HEK293T (cell line): ENCODE measurements around the gene ANXA11.

Experiments
- ARNT ChIP-seq: fragments of 450-650 bp; IDR thresholded peaks from 2 replicates; pipeline ENCODE4 v1.6.1; 2017; ENCODE audit warnings: mild to moderate bottlenecking
- BHLHE40 ChIP-seq: fragments of 450-650 bp; IDR thresholded peaks from 2 replicates; pipeline ENCODE4 v1.6.1; 2016; ENCODE audit warnings: mild to moderate bottlenecking, moderate library complexity, borderline replicate concordance
- CTBP1 ChIP-seq: fragments of 450-650 bp; IDR thresholded peaks from 2 replicates; pipeline ENCODE4 v1.6.1; 2016; ENCODE audit warnings: borderline replicate concordance
- ELF4 ChIP-seq: fragments of 450-650 bp; IDR thresholded peaks from 2 replicates; pipeline ENCODE4 v1.6.1; 2017; ENCODE audit warnings: antibody characterized with exemption
- FOXM1 ChIP-seq: fragments of 450-650 bp; IDR thresholded peaks from 2 replicates; pipeline ENCODE4 v1.6.1; 2017; ENCODE audit warnings: mild to moderate bottlenecking, borderline replicate concordance
- HDGF ChIP-seq: fragments of 450-650 bp; IDR thresholded peaks from 2 replicates; pipeline ENCODE4 v1.6.1; 2017; ENCODE audit warnings: antibody characterized with exemption, borderline replicate concordance
- L3MBTL2 ChIP-seq: fragments of 450-650 bp; conservative IDR thresholded peaks from 2 replicates; pipeline ENCODE4 v1.6.1; 2016; ENCODE audit warnings: mild to moderate bottlenecking
- LEF1 ChIP-seq: fragments of 450-650 bp; IDR thresholded peaks from 2 replicates; pipeline ENCODE4 v1.6.1; 2017; ENCODE audit warnings: mild to moderate bottlenecking, borderline replicate concordance
- SP1 ChIP-seq: fragments of 450-650 bp; IDR thresholded peaks from 2 replicates; pipeline ENCODE4 v1.6.1; 2017
- SUZ12 ChIP-seq: fragments of 450-650 bp; IDR thresholded peaks from 2 replicates; pipeline ENCODE4 v1.6.1; 2016; ENCODE audit warnings: mild to moderate bottlenecking
- ZNF384 ChIP-seq: fragments of 450-650 bp; IDR thresholded peaks from 2 replicates; pipeline ENCODE4 v1.6.1; 2016
- TF ChIP-seq, protein P1 (sequence below): fragments of 450-650 bp; IDR thresholded peaks from 2 replicates; pipeline ENCODE4 v1.6.1; 2016

DNA sequence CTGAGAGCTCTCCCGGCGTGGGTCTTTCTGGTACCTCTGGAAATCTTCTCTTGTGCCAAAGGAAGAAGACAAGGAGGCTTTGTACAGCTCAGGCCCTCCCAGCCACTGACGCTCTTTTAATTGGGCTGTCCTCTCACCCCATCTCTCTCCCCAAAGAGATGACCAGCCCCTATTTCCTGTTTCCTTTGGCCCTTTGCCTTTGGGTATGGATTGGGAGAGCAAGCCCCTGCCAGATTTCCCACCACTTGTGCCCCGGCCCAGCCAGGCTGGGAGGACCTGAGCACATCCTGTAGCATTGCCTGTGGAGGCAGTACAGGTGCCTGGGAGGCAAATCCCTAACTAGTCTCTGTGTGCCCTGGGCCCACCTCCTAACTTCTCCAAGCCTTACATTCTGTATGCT lies 78.5 kb downstream of the ANXA11 start:
- TF ChIP-seq SP1: no peak
- no peak for TF ChIP-seq LEF1
- TF ChIP-seq HDGF: no peak
- no peak for TF ChIP-seq SUZ12
- TF ChIP-seq FOXM1: no peak
- TF ChIP-seq ARNT: no peak
- no peak for TF ChIP-seq ELF4
- TF ChIP-seq, protein P1, sequence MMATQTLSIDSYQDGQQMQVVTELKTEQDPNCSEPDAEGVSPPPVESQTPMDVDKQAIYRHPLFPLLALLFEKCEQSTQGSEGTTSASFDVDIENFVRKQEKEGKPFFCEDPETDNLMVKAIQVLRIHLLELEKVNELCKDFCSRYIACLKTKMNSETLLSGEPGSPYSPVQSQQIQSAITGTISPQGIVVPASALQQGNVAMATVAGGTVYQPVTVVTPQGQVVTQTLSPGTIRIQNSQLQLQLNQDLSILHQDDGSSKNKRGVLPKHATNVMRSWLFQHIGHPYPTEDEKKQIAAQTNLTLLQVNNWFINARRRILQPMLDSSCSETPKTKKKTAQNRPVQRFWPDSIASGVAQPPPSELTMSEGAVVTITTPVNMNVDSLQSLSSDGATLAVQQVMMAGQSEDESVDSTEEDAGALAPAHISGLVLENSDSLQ: no peak
- no peak for TF ChIP-seq L3MBTL2
- no peak for TF ChIP-seq CTBP1
- TF ChIP-seq BHLHE40: no peak
- TF ChIP-seq ZNF384: no peak
